SW 1271 (cell line): ENCODE results near the gene AP5Z1.

Source experiments
- DNase-seq, 2 experiments: peaks; one replicate each; lab custom pipeline; 2025; lab: John Stamatoyannopoulos, UW

The AP5Z1 gene, protein sequence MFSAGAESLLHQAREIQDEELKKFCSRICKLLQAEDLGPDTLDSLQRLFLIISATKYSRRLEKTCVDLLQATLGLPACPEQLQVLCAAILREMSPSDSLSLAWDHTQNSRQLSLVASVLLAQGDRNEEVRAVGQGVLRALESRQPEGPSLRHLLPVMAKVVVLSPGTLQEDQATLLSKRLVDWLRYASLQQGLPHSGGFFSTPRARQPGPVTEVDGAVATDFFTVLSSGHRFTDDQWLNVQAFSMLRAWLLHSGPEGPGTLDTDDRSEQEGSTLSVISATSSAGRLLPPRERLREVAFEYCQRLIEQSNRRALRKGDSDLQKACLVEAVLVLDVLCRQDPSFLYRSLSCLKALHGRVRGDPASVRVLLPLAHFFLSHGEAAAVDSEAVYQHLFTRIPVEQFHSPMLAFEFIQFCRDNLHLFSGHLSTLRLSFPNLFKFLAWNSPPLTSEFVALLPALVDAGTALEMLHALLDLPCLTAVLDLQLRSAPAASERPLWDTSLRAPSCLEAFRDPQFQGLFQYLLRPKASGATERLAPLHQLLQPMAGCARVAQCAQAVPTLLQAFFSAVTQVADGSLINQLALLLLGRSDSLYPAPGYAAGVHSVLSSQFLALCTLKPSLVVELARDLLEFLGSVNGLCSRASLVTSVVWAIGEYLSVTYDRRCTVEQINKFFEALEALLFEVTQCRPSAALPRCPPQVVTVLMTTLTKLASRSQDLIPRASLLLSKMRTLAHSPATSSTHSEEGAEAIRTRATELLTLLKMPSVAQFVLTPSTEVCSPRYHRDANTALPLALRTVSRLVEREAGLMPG

DNA sequence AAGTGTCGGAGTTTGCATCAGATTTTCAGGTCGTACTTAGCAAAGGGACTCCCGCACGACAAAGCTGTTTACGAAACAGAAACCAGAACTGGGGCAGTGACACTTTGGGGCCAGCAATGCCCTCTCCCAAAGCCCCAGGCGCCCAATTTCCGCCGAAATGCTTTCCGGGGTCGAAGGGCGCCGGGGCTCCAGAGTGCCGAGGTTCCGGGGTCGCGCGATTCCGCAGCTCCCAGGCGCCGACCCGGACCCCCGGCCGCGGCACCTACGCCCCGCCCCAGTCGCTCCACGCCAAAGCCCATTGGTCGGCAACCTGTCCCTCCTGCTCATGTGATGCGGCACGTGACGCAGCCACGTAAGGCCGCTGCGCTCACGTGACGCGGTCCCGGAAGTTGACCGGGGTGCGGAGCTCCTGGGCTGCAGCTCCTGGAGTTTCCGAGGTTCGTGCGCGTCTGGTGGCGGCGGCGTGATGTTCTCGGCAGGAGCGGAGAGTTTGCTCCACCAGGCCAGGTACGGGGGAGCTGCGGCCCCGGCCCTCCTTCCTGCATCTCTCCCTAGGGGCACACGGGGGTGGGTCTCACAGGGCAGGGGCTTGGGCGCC lies at the start of gene AP5Z1:
AP5Z1 (plus strand) TSS at position 374 of the 598 bp plus-strand sequence; CDS start at position 467, 93 bp downstream.
- peak; percentile 94 to 96 for DNase-seq

DNA sequence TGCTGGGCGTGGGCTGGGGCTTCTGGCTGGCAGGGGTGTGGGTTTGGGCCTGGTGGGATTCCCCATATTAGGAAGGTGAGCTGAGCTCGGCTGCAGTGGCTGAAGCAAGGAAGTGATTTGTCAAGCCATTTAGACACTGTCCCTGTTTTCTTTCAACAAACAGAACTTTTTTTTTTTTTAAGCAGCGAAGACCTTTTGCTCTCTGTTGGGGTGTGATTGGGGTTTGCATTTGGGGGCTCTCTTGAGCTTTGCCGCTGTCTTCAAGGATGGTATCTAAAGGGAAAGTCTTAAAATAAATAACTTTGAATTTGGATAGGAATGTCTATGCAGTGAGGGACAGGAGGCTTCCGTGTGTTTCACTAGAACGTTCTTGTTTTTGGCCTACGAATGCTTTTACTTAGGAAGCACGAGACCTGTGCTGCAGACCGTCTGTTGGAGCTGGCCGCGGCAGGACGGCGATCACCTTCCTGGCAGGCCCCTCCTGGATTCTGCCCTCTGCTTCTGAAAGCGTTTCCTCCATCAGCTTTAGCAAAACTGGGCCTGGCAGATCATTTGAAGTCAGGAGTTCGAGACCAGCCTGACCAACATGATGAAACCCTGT lies 49.5 kb upstream of the AP5Z1 start:
- DNase-seq: no peak

DNA sequence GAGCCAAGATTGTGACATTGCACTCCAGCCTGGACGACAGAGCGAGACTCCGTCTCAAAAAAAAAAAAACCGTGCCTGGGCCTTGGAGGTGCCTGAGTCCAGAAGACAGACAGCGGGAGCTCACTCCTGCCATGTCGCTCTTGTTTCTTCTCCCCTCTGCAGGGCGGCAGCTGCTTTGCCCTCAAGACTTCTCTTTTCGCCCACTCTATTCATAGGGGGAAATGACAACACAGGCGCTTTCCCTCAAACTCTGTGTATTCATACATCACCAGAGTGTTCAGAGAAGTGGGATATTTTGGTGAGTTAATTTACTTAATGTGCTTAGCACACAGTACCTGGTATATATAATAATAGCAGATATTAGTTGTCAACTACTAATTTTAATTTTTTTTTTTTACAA lies 48.9 kb upstream of the AP5Z1 start:
- DNase-seq: no peak

DNA sequence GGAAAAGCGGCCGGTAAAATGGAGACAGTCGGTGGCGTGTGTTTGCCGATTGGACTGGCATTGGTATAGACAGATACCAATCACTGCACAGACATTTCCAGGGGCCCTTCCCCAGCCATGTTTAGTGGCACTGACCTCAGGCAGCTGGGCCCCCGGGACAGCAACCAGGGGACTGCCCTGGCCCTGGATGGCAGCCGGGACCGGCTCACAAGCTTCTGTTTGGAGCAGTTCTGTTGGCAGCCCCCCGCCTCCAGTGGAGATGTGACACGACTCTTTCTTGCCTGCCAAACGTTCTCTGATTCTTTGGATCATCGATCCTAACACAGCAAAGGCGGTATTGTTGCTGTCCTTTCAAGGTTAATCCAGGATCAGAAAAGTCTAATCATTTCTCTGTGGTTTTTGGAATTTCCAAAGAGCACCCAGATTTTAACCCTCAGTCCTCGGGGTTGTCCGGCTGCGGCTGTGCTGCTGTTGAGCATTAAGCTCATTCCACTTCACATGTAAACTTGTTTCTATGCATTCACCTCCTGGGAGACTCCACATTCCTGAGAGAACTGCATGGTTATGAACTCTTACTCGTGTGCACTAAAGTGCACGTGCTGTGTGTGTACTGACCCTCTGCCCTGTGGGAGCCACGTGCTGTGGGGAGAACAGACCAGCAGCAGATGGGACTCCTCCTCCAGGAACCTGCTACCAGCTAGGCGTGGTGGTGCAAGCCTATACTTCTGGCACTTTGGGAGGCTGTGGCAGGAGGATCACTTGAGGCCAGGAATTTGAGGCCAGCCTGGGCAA lies 47.3 kb upstream of the AP5Z1 start:
- DNase-seq: no peak

DNA sequence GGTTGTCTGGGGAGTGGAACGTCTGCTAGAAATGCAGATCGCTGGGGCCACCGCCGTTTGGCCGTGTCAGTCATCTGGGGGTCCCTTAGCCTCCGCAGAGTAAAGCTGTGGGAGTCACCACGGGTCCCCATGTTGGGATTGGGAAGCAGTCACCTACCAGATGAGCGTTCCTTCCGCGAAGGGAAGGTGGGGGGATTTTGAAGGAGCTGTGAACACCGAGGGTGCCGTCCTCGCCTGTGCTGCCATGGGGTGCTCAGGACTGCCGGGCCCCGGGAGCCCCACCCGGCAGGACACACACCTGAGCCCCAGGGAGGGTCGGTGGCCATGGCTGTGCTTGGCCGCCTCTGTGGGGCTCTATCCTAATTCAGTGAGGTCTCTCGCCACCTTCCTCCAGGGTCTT lies 46.2 kb upstream of the AP5Z1 start:
- no peak for DNase-seq

DNA sequence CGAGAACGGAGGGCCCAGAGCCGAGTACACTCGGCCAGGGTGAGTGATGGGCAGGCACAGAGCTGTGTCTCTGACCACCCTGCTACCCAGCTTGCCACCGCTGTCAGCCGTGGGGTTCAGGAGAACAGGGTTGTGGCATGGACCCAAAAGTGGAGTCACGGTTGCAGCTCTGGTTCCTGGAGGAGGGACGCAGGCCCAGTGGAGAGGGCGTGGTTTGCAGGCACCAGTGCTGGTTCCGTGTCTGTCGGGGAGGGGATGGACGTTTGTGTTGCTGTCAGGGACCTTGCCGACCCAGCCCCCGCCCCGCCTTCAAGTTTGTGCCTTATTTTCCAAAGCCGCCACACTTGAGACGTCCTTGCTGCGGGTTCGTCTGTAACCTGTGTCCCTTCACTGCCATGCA lies 45.1 kb upstream of the AP5Z1 start:
- DNase-seq: no peak

DNA sequence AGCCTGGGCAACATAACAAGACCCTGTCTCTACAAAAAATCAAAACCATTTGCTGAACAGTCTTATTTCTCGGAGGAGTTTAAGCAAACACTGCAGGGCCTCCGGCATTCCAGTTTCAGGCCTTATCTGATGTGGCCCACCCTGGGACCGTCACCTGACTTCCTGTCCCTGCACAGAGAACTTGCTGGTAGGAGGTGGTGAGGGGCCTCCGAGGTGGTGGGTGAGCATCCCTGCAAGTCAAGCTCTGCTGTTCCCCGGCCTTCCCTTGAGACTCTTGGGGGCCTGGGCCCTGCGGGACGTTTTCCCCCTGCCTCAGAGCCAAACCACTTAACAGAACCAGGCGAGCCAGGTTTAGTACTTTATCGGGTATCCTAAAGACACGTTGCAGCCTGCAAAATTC lies 44.5 kb upstream of the AP5Z1 start:
- DNase-seq: no peak

DNA sequence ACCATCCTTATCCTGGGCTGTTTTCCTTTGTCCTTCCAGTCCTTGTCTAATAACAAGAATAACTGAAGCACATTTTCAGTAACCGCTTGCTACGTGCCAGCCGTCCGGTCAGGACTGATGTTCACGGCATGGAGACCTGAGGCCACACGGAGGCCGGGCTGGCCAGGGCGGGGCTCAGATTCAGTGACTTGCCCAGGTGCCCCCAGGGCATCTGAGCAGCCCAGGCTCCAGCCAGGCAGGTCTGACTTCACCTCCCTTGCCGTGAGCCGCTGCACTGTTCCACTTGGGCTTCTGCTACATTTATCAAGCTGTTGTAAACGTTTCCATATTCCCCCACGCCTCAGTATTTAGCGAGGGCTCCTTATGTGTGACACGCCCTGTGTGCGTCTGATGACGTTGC lies 43.6 kb upstream of the AP5Z1 start:
- DNase-seq: no peak

DNA sequence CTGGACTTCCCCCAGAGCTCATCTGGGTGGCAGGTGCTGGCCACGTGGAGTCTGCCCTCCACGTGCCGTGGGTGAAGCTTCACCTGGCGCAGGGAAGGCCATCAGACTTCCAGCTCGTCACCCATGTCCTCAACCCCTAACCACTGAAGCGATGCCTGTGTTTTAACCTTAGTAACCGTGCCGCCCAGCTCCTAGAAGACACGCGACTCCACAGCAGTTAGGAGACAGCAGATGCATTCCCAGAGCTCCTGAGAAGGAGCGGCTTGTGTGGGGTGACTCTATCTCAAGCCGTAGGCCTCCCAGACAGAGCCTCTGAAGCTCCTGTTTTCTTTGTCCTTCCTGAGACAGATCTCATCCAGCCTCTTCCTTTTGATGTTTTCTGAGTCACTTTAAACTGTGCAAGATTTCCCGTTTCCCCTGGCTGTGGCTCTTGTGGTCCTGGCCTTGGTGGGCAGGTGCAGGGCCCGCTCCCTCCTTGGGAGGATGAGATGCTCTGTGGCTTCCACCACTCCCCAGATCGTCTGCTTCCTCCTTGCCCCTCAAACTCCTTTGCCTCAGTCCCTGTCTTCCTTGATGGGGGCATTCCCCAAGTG lies 41.4 kb upstream of the AP5Z1 start:
- DNase-seq: no peak

DNA sequence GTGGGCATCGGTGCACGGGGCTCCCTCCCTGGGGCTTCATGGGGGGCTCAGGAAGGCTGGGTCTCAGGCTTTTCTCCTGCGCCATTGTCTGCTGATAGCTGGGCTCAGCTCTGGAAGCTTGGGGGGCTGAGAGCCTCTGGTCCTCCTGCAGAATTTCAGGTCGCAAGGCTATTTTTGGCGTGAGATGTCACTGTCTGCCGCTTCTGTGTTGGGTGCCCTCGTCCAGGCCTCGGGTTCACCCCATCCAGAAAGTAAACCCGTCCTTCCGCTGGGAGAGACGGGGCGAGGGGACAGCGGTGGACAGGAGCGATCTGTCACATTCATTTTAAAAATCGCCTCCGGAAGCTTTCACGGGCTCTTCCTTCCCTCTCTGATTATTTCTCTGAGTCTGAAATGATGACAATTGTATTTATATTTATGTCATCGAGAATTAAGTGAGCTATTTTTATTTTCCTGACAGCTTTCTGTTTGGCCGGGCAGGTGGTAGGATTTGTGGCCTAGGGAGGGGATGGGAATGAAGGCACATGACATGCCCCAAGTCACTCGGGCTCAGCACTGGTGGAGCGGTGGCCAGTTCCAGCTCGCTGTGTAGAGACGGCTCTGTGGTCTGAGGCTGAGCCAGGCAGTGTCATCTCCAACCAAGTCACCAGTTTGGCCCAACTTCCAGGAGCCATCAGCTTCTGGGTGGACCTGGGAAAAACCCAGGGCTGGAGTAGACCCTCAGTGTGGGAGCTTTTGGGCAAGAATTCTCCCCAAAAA lies 40.7 kb upstream of the AP5Z1 start:
- DNase-seq: no peak

DNA sequence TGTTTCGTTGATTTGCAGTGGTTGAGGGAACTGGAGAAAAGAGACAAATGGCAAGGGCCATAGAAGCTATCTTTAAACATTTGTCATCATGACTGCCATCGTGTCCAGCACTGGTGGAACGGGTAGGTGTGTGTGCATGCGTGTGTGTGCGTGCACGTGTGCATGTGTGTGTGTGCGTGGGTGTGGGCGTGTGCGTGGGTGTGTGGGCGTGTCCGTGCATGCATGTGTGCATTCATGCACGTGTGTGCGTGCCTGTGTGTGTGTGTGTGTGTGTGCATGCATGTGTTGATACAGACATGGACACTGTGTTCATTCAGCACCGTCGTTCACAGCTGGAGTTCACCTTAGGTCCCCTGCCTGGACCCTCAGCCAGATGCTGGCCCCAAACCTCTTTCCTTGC lies 38.1 kb upstream of the AP5Z1 start:
- no peak for DNase-seq

DNA sequence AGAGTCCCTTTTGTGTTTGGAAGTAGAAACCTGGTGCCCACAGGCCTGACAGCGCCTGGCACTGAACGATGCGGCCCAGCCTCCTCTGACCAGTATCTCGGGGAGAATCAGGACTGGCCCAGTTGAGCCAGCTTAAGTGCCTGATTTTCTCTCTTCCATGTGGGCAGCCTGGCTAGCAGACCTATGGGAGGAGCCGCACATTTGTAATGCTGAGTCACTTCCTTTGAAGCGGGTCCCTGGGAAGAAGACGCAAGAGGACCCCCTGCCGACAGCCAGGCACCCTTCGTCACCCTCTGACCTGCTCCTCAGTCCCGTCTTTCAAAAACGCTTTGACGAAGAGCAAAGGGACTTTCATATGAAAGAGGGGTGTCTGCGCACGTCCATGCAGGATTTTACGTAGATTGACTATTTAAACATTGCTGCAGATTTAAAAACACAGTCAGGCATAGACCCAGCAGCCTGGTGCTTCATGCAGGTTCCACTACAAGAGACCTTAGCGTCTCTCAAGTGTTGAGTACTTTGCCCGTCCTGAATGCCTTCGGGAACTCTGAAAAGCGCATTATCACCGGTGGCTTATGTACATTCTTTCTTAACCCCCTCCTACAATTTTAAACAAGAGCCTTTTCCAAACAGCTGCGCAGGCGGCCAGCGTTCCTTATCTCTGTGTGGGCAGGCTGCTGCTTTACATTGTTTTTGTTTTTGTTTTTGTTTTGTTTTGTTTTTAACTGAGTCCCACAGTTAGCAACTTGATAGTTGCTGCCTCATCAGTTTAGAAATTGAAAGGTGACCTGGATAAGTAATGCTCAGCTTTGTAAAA lies 36.5 kb upstream of the AP5Z1 start:
- DNase-seq: peak; percentile 88 to 93

DNA sequence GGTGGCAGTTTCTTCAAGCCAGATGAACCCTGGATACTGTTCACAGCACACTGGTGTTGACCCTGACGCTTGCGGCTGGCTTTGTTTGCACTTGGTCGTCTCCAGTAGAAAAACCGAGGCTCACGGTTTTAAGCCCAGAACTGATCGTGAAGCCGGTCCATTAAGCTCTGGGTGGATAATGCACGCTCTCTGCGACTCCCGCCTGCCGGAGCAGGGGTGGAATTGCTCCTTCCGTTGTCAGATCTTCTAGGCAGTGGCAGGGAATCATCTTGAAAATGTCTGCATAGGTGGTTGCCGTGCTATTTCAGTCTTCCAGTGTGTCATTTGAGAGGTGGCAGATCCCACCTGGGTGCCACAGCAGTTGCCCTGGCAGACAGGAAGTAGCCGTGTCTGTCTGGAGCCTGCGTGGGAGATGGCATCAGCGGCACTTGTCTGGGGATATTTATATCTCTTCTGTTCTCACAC lies 35.9 kb upstream of the AP5Z1 start:
- DNase-seq: peak in 1 of 2 experiments; percentile 26

DNA sequence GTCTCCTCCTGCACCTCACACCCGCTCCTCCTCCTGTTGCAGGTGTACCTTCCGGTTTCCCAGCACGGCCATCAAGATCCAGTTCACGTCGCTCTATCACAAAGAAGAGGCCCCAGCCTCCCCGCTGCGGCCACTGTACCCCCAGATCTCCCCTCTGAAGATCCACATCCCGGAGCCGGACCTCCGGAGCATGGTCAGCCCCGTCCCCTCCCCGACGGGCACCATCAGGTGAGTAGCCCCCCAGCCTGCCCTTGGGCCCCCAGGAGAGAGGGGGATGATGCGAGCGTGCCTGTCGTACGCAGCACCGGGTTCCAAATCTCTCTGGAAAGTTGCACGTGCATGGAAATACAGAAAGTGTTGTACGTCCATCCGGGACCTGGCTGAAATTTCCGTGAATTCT lies 34.6 kb upstream of the AP5Z1 start:
- DNase-seq: no peak

DNA sequence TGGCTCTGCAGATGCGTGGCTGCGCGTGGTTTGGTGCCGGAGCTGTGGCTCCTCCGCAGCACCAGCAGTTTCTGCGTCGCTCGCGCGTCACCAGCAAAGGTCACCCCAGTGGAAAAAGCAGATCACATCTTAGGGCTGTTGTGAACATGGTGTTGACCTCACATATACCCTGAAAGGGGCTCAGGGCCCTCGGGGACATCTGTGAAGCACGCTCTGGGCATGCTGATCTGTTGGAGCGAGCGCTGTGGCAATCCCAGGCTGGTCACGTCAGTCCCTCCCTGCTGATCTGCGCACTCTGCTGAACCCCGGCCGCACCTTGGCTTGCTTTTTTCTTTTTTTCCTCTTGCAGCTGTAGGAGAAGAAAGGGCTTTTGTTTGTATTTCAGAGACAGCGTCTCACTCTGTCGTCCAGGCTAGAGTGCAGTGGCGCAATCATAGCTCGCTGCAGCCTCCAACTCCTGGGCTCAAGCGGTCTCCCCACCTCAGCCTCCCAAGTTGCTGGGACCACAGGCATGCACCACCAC lies 33.3 kb upstream of the AP5Z1 start:
- no peak for DNase-seq

DNA sequence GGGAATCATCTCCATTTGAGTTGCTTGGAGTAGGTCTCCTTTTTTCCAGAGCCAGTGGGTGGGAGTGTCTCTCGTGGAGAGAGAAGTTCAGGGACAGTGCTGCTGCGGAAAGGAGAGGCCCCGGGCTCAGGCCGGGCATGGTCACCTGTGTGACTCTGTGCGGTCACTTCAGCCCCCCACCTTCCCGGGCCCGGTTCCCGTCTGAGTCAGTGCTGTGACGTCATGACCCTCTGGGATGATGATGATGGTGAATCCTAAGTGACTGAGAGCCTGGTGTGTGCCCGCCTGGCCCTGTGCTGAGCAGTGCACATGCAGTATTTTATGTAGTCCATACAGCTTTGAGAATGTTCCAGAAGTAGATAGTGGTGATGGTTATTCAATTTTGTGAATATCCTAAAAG lies 32.6 kb upstream of the AP5Z1 start:
- no peak for DNase-seq

DNA sequence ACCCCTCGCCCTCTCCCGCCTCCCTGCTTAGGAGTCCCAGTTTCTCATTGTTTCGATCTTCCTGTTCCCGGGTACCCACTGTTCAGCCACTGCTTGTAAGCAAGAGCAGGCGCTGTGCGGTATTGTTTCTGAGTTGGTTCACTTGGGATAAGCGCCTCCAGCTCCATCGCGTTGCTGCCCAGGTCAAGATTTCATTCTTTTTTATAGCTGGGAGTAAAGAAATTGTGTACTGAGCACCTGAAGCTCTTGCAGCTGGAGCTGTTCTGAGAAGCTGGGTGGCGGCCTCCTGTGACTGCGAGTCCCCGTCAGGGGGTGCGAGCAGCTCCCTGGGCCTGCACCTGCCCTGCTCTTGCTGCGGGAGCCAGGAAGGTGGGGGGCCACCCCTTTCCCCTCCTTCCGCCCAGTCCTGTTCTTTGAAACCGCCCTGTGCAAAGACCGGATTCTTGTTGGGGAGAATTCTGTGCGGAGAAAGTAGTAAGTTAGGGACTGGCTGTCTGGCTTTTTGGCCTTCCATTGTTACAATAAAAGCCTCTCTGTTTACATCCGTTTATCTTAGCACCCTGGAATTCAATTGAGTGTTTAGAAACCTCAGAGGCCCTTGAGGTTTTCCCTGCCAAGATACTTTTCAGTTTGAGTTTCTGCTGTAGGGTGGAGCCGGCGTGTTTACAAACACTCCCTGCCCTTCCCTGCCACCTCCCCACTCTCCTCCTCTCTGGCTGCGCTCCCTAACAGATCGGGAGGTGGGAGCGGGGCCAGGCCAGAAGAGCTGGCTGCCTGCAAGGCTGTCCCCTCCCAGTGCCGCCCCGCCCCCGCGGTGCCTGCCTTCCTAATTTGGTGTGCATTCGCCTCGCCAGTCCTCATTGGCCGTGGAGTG lies 30.8 kb upstream of the AP5Z1 start:
- DNase-seq: peak; percentile 97 to 99

DNA sequence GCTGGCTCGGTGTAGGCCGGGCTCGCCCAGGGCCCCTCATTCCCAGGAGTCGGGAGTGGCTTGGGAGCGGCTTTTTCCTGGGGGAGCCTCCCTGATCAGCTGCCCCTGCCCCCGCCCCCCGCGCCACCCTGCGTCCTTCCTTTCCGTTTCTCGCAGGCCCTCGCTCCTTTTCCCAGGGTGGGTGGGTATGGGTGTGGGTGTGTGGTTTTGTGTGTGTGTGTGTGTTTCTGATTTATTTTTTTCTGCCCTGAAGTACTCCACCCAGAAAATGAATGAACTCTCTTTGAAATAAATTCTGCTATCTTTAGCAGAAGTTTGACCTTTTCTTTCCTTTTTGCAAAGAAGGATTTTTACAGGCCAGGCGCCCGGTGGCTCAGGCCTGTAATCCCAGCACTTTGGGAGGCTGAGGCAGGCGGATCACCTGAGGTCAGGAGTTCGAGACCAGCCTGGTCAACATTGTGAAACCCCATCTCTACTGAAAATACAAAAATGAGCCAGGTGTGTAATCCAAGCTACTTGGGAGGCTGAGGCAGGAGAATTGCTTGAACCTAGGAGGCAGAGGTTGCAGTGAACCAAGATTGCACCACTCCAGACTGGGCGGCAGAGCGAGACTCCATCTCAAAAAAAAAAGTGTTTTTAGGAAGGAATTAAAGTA lies 30.0 kb upstream of the AP5Z1 start:
- no peak for DNase-seq
